Adrenal gland (tissue), 5 donors: ENCODE measurements around the gene BDKRB1.

Source experiments
- POLR2A ChIP-seq, 2 donors: fragments of 450-650 bp; IDR thresholded peaks; one replicate each; pipeline ENCODE4 v1.6.1; 2017; ENCODE audit warnings: antibody characterized with exemption in 2 of 2, mild to moderate bottlenecking in 2 of 2, moderate library complexity in 1 of 2
- TF ChIP-seq, protein P1 (sequence below), 6 experiments: fragments of 450-650 bp in 4 of 6; fragments of 200-600 bp in 2 of 6; sonication (generic) in 1 of 6; IDR thresholded peaks; 1 replicate in 5 of 6; 2 replicates in 1 of 6; pipeline versions ENCODE4 v1.5.1 to v1.8.0; 2016 to 2021; ENCODE audit warnings: antibody characterized with exemption in 6 of 6, mild to moderate bottlenecking in 2 of 6, moderate library complexity in 1 of 6
- donor health status: DM: no; HTN: no; CAD: no.

DNA sequence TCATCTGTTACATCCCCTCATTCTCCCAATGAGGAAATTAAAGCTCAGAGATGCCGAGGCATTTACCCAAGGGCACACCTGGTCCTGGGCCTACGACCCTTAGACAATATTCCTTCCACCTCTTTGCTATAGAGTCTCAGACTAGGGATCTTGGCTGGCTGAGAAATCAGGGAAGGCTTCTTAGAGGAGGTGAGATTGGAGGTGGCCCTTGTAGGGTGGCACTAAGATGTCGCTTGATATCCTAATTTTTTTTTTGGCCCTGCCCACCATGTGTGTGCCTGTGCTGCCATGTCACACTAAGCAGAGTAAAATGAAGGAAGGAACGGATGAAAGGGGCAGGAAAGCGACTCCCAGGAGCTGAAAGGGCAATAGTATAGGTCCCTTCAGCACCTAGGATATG is 30.8 kb upstream of the BDKRB1 start:
- TF ChIP-seq, protein P1, sequence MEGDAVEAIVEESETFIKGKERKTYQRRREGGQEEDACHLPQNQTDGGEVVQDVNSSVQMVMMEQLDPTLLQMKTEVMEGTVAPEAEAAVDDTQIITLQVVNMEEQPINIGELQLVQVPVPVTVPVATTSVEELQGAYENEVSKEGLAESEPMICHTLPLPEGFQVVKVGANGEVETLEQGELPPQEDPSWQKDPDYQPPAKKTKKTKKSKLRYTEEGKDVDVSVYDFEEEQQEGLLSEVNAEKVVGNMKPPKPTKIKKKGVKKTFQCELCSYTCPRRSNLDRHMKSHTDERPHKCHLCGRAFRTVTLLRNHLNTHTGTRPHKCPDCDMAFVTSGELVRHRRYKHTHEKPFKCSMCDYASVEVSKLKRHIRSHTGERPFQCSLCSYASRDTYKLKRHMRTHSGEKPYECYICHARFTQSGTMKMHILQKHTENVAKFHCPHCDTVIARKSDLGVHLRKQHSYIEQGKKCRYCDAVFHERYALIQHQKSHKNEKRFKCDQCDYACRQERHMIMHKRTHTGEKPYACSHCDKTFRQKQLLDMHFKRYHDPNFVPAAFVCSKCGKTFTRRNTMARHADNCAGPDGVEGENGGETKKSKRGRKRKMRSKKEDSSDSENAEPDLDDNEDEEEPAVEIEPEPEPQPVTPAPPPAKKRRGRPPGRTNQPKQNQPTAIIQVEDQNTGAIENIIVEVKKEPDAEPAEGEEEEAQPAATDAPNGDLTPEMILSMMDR (IDR thresholded peaks at IDR 0.05), result no peak
- no peak for TF ChIP-seq POLR2A (IDR thresholded peaks at IDR 0.05)
